NCI-H2227 treated with DMSO at 0.1 percent for 48 hours (cell line): Measurements from ENCODE around the gene FER.

Source experiments
- DNase-seq: peaks from one replicate; lab custom pipeline; 2025; lab: John Stamatoyannopoulos, UW

FER gene

GRCh38 chr5:109177782-109178181 is 430.1 kb downstream of the FER start:
- no peak for DNase-seq

GRCh38 chr5:109180668-109181067 is 433.0 kb downstream of the FER start:
- DNase-seq, result no peak

- no peak for DNase-seq
Measured at GRCh38 chr5:109186759-109187158, 439.1 kb downstream of the FER start.

GRCh38 chr5:109191153-109191558 is 443.5 kb downstream of the FER start:
- no peak for DNase-seq

GRCh38 chr5:109192027-109192426 is 444.3 kb downstream of the FER start:
- DNase-seq, result no peak

GRCh38 chr5:109192555-109193281 is 445.0 kb downstream of the FER start:
- peak; percentile 39 for DNase-seq

GRCh38 chr5:109195667-109196066 is 448.0 kb downstream of the FER start:
- no peak for DNase-seq

GRCh38 chr5:109196087-109196822 is 448.6 kb downstream of the FER start:
- no peak for DNase-seq

GRCh38 chr5:109196823-109197160 is 449.1 kb downstream of the FER start:
- no peak for DNase-seq

GRCh38 chr5:109199289-109199688 is 451.6 kb downstream of the FER start:
- no peak for DNase-seq

GRCh38 chr5:109199799-109200620 is 452.3 kb downstream of the FER start:
- no peak for DNase-seq

- no peak for DNase-seq
Measured at GRCh38 chr5:109215040-109215439, 467.3 kb downstream of the FER start.

- no peak for DNase-seq
Measured at GRCh38 chr5:109218818-109219217, 471.1 kb downstream of the FER start.

GRCh38 chr5:109223531-109223930 is 475.8 kb downstream of the FER start:
- no peak for DNase-seq

- no peak for DNase-seq
Measured at GRCh38 chr5:109224276-109224882, 476.7 kb downstream of the FER start.

- DNase-seq, result no peak
Measured at GRCh38 chr5:109225716-109226625, 478.3 kb downstream of the FER start.

- no peak for DNase-seq
Measured at GRCh38 chr5:109230369-109230768, 482.7 kb downstream of the FER start.

- DNase-seq, result no peak
Measured at GRCh38 chr5:109231331-109231730, 483.6 kb downstream of the FER start.

- DNase-seq, result no peak
Measured at GRCh38 chr5:109234381-109234780, 486.7 kb downstream of the FER start.

GRCh38 chr5:109239456-109239855 is 491.8 kb downstream of the FER start:
- DNase-seq, result no peak

- no peak for DNase-seq
Measured at GRCh38 chr5:109242518-109242917, 494.8 kb downstream of the FER start.
